Left renal cortex interstitium (tissue), 4 donors: ENCODE measurements around the gene FAH. TPM values are rescaled to one million over a fixed set of nuclear protein-coding genes. Genes with fewer than 3 reads are reported as not detected.

ENCODE experiments used
- DNase-seq, 4 donors: peaks; one replicate each; pipeline ENCODE4 v3.0.0-alpha.2; 2013; ENCODE audit warnings: low read depth in 4 of 4, low spot score in 2 of 4, missing footprints in 1 of 4
- polyA plus RNA-seq, 4 donors: library from polyadenylated mRNA; unstranded; fragments of 120-200 nt; gene quantifications; one replicate each; pipeline ENCODE4 v1.2.1, GENCODE V29; 2013; ENCODE audit not compliant: insufficient read length in 4 of 4

FAH gene
- polyA plus RNA-seq, 4 donors, result 31.2 to 41.9 (median 38.8) TPM

- DNase-seq, result no peak
Measured at GRCh38 chr15:80228959-80229610, 76.3 kb downstream of the FAH start.

GRCh38 chr15:80231371-80231770 lies 78.6 kb downstream of the FAH start:
- DNase-seq, result no peak

GRCh38 chr15:80233581-80233980 lies 80.8 kb downstream of the FAH start:
- peak in 3 of 4 donors; percentile 46 to 59 (median 50) for DNase-seq

- no peak for DNase-seq
Measured at GRCh38 chr15:80234883-80235282, 82.1 kb downstream of the FAH start.

Other genes starting within 250 kb of the FAH start
- gene BCL2A1, start 181.8 kb upstream of the FAH start, polyA plus RNA-seq, result under 1 TPM in 2 of 4 donors, not detected in 2; 0.53 to 0.96 TPM
- gene ZFAND6, start 93.3 kb upstream of the FAH start, polyA plus RNA-seq, result 100 to 1,000 TPM; 108 to 133 (median 119) TPM
- 10 to 100 TPM in 2 of 4 donors, 1 to 10 TPM in 2; 9.1 to 12.3 (median 10.0) TPM for gene CTXND1, start 99.2 kb downstream of the FAH start, polyA plus RNA-seq